Left ventricle myocardium inferior (tissue), 1 donor: ENCODE measurements around the gene RHCE. TPM values are rescaled to one million over a fixed set of nuclear protein-coding genes. Genes with fewer than 3 reads are reported as not detected.
"Not testable (repeated sequence)": the region's sequence is repeated elsewhere in the genome, so short reads cannot be mapped to it uniquely, and the experiment has no call there.

Experiments used
- DNase-seq: peaks from one replicate; pipeline ENCODE4 v3.0.0-alpha.2; 2020
- H3K27ac ChIP-seq: fragments of 200-600 bp; replicated peaks from 2 replicates; pipeline ENCODE4 v1.8.0; 2021
- H3K27me3 ChIP-seq: fragments of 200-600 bp; 2 replicates; pipeline ENCODE4 v1.8.0; 2021; ENCODE audit warnings: low read depth
- H3K36me3 ChIP-seq: fragments of 200-600 bp; 2 replicates; pipeline ENCODE4 v1.8.0; 2021
- H3K4me1 ChIP-seq: fragments of 200-600 bp; 2 replicates; pipeline ENCODE4 v1.8.0; 2021
- H3K4me3 ChIP-seq: fragments of 200-600 bp; 2 replicates; pipeline ENCODE4 v1.8.0; 2021; ENCODE audit warnings: mild to moderate bottlenecking, moderate library complexity
- H3K9me3 ChIP-seq: fragments of 200-600 bp; replicated peaks from 2 replicates; pipeline ENCODE4 v1.8.0; 2021
- intact Hi-C: fragments of 100-400 bp; cut with micrococcal nuclease; formaldehyde crosslinking; loops from one replicate; pipeline ENCODE4 v1.11.0; 2022
- total RNA-seq: library from RNA; stranded (reverse); fragmentation: NEBNext Ultra II Directional; extraction: Animal tissue kit (Norgen Biotek cat#: 25700); gene quantifications from one replicate; pipeline ENCODE4 v1.2.1, GENCODE V29; 2021
- TF ChIP-seq, protein P1 (sequence below): fragments of 200-600 bp; IDR thresholded peaks from 2 replicates; pipeline ENCODE4 v1.8.0; 2021; ENCODE audit warnings: antibody characterized with exemption, mild to moderate bottlenecking, borderline replicate concordance
- donor health status: DM: no; HTN: yes; CAD: no; lungs with severe emphysema.

RHCE gene
- total RNA-seq, 1 donor from 2014 or later, result 1.0 TPM

DNA sequence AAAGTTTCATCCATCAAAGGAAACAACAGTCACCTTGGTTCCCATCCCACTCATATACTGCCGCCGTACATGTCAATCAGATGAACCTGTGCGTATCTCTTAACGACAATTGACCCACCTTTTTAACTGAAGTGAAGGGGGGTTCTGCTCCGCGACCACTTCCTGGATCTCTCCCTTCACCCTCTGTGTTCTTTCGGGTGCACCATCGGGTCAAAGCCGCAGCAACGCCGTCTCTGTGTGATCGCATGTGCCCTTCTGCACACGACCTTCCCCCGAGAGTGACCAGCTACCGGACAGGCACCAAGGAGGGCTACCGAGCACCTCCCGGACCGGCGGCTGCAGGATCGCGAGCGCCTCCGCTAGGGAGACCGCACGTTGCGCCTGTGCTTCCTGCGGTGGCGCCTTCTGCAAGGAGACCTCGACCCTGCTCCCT is 83.7 kb downstream of the RHCE start:
- intact Hi-C loops, H3K36me3 ChIP-seq, H3K27me3 ChIP-seq, H3K9me3 ChIP-seq: not testable (repeated sequence)
- peaks cover 41% of the 10 kb centered on the region for H3K4me1 ChIP-seq
- TF ChIP-seq, protein P1, sequence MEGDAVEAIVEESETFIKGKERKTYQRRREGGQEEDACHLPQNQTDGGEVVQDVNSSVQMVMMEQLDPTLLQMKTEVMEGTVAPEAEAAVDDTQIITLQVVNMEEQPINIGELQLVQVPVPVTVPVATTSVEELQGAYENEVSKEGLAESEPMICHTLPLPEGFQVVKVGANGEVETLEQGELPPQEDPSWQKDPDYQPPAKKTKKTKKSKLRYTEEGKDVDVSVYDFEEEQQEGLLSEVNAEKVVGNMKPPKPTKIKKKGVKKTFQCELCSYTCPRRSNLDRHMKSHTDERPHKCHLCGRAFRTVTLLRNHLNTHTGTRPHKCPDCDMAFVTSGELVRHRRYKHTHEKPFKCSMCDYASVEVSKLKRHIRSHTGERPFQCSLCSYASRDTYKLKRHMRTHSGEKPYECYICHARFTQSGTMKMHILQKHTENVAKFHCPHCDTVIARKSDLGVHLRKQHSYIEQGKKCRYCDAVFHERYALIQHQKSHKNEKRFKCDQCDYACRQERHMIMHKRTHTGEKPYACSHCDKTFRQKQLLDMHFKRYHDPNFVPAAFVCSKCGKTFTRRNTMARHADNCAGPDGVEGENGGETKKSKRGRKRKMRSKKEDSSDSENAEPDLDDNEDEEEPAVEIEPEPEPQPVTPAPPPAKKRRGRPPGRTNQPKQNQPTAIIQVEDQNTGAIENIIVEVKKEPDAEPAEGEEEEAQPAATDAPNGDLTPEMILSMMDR, result peak; percentile 22
- peak; percentile 51 for DNase-seq
- peak overlapping the region; percentile 47 for H3K27ac ChIP-seq
- H3K4me3 ChIP-seq, result peak overlapping the region; percentile 85

DNA sequence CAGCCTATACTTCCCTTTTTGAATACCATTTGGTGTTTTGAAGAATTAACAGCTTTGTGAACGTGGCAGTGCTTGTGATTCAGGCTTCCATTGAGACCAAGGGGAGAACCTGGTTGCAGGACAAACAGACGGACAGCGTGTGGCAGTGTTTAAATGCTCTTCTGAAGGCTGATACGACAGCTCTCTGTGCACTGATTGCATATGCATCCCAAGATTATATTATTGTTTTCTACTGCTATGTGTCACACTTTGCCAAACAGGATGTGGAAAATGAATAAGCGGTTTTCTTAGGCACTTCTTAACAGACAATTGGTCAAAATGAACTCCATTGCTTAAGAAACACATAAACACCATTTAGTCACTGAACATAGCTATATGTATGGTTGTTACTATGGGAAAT is 90.7 kb downstream of the RHCE start:
- H3K36me3 ChIP-seq, H3K27me3 ChIP-seq, DNase-seq, intact Hi-C loops, H3K9me3 ChIP-seq, H3K4me3 ChIP-seq: not testable (repeated sequence)
- Histone ChIP-seq H3K27ac (peak overlapping the region; percentile 51), H3K4me1 (peaks cover 15% of the 10 kb centered on the region)

DNA sequence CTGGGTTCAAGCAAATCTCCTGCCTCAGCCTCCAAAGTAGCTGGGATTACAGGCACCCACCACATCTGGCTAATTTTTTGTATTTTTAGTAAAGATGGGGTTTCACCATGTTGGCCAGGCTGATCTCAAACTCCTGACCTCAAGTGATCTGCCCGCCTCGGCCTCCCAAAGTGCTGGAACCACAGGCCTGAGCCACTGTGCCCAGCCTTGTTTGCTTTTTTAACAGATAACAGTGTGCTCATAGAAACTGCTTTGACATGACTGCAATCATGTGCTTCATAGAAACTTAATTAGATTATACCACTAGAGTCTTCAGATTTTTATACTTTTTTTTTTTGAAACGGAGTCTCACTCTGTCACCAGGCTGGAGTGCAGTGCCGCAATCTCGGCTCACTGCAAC is 91.3 kb downstream of the RHCE start:
- Histone ChIP-seq H3K4me1 (peaks cover 15% of the 10 kb centered on the region), H3K27ac (peak overlapping the region; percentile 51)
- H3K27me3 ChIP-seq, intact Hi-C loops, H3K9me3 ChIP-seq, DNase-seq, H3K4me3 ChIP-seq, H3K36me3 ChIP-seq: not testable (repeated sequence)

DNA sequence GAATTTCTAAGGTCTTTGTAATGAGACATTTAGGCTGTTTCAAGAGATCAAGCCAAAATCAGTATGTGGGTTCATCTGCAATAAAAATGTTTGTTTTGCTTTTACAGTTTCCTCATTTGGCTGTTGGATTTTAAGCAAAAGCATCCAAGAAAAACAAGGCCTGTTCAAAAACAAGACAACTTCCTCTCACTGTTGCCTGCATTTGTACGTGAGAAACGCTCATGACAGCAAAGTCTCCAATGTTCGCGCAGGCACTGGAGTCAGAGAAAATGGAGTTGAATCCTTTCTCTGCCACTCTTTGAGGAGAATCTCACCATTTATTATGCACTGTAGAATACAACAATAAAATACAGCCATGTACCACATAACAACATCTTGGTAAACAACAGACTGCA is 91.8 kb downstream of the RHCE start:
- intact Hi-C loops, DNase-seq, H3K4me3 ChIP-seq, H3K36me3 ChIP-seq, H3K9me3 ChIP-seq, H3K27me3 ChIP-seq: not testable (repeated sequence)
- Histone ChIP-seq H3K4me1 (peaks cover 15% of the 10 kb centered on the region), H3K27ac (peak overlapping the region; percentile 51)

DNA sequence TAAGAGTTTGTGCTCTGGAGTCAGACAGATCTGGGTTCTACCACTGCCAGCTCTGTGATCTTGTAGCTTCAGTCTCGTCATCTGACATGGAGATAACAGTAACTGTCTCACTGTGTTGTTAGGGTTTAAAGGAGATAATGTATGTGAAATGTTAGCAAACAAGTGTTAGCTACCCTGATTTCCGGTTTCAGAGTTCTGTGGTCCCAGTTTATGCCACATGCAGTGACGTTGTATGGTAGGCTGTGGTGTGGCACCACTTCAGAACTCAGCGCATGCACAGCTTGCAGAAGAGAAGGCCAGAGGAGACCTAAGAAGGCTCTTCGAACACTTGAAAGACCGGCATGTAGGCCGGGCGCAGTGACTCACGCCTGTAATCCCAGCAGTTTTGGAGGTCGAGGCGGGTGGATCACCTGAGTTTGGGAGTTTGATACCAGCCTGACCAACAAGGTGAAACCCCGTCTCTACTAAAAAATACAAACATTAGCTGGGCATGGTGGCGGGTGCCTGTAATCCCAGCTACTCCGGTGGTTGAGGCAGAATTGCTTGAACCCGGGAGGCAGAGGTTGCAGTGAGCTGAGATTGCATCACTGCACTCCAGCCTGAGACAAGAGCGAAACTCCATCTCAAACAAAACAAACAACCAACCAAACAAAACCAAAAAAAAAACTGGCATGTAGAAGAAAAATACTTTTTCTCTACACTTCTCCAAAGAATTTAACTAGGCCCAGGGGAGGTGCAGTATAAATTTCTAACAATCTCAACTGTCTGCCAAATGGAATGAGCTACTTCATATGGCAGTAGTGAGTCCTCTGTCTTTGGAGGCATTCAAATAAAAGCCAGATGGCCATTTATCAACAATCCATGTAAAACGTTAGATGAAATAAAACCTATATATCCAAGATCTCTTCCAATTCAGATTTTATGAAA is 92.5 kb downstream of the RHCE start:
- DNase-seq, H3K9me3 ChIP-seq, H3K27me3 ChIP-seq, H3K4me3 ChIP-seq, H3K27ac ChIP-seq, H3K36me3 ChIP-seq, intact Hi-C loops: not testable (repeated sequence)
- peaks cover 15% of the 10 kb centered on the region for H3K4me1 ChIP-seq

DNA sequence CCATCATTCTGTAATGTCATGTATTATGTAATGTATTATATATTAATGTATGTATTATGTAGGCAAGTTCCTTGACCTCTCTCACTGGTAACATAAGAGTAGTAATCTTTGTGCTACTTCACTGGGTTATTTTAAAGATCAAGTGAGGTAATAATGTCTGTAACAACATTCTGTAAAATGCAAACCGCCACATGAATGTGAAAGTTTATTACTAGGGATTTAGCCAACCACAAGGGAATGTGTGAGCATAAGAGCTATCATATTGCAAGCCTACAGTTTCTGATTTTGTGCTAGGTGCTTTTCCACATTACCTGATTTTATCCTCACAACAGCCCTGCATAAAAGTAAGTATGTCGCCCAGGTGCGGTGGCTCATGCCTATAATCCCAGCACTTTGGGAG is 96.2 kb downstream of the RHCE start:
- intact Hi-C loops, H3K4me3 ChIP-seq, H3K4me1 ChIP-seq, H3K36me3 ChIP-seq, H3K9me3 ChIP-seq, H3K27ac ChIP-seq, H3K27me3 ChIP-seq, DNase-seq: not testable (repeated sequence)

DNA sequence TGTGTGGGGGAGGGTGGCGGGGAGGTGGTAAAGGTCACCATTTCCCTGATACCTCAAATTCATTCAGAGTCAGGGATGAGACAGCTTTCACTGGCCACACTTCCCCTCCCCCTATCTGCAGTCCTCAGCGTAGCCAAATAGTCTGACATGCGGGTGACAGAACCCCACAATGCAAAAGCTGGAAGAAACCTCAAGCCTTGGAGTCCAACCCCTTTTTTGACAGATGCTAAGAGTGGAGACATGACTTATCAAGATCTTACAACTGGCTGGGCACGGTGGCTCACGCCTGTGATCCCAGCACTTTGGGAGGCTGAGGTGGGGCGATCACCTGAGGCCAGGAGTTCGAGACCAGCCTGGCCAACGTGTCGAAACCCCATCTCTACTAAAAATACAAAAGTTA is 98.5 kb downstream of the RHCE start:
- intact Hi-C loops, H3K27me3 ChIP-seq, H3K4me1 ChIP-seq, H3K27ac ChIP-seq, H3K4me3 ChIP-seq, H3K36me3 ChIP-seq, DNase-seq, H3K9me3 ChIP-seq: not testable (repeated sequence)

DNA sequence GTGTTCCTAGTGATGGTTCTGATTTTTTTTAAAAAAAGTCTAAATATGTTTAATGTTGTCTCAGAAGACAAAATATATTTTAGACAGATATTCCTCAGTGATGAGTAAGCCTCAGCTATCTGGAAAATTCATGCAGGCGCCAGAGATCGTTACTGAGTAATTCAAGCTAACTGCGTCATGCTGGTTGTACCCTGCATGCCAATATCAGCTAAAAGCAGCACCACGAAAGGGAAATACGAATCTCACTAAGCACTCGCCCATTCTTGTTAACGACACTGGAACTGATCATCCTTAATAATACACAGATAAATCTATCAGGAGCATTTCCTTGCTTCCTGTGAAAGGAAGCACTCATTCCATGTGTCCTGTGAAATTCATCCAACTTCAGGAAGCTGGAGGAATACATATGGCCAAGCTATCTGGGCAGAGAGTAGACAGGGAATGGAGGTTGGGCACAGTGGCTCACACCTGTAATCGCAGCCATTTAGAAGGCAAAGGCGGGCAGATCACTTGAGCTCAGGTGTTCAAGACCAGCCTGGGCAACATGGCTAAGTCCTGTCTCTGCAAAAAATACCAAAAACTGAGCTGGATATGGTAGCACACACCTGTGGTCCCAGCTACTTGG is 100.2 kb downstream of the RHCE start:
- H3K36me3 ChIP-seq, H3K27ac ChIP-seq, H3K9me3 ChIP-seq, H3K27me3 ChIP-seq, H3K4me1 ChIP-seq, DNase-seq, H3K4me3 ChIP-seq, intact Hi-C loops: not testable (repeated sequence)

DNA sequence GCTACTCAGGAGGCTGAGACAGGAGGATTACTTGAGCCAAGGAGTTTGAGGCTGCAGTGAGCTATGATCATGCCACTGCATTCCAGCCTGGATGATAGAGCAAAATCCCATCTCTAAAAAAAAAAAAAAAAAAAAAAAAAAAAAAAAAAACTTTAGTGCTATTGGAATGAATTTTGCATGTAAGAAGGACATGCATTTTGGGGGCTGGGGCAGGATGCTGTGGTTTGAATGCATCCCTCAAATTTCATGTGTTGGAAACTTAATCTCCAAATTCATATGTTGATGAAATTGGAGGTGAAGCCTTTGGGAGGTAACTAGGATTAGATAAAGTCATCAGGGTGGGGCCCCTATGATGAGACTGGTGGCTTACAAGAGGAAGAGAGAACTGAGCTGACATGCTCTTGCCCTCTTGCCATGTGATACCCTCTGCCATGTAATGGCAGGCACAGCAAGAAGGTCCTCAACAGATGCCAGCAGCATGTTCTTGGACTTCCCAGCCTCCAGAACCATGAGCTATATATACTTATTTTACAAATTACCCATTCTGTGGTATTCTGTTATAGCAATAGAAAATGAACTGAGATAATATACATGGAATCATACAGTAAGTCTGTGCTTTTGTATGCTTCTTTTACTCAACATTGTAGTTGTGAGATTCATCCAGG is 107.7 kb downstream of the RHCE start:
- H3K27me3 ChIP-seq, intact Hi-C loops, H3K4me3 ChIP-seq, DNase-seq, H3K36me3 ChIP-seq, H3K4me1 ChIP-seq, H3K9me3 ChIP-seq, H3K27ac ChIP-seq: not testable (repeated sequence)

Other genes starting within 250 kb of the RHCE start
- 35.1 TPM for gene SYF2, start 188.3 kb downstream of the RHCE start, total RNA-seq
- 41.1 TPM for gene RSRP1, start 173.4 kb downstream of the RHCE start, total RNA-seq
- gene RHD, start 148.3 kb downstream of the RHCE start, total RNA-seq, result not detected
- 72.0 TPM for gene TMEM50A, start 82.5 kb downstream of the RHCE start, total RNA-seq
- 12.9 TPM for gene MACO1, start 10.1 kb upstream of the RHCE start, total RNA-seq
- 14.4 TPM for gene LDLRAP1, start 122.8 kb upstream of the RHCE start, total RNA-seq
- gene MAN1C1, start 196.0 kb upstream of the RHCE start, total RNA-seq, result 18.0 TPM